ENCODE results near the gene TGM2. TPM values are rescaled to one million over a fixed set of nuclear protein-coding genes. Genes with fewer than 3 reads are reported as not detected.
A peak's percentile ranks its signal among the peaks of the same experiment; 100 is the strongest.

The TGM2 gene
- total RNA-seq, 4 donors from 2014 or later = 72.0 to 200 (median 73.4) TPM

DNA sequence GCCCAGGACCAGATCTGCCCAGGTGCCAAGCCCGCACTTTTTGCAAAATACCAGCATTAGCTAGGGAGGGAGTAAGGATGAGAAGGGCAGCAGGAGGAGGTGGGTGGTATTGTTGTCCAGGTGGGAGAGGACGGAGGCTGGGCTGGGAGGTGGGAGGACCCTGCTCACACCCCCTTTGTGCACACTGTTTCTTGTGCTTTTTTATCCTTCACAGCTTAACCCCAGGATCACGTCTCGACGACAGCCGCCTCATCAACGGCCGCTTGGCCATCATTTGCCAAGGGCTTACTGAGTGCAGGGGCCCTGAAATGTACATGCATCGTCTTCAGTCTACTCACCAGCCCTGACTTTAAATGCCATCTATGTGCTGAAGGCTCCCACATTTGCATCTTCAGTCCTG is 12.1 kb upstream of the TGM2 start:
- DNase-seq (ENCODE audit: low spot score) = no peak
- ATAC-seq (ENCODE audit: low FRiP score) = no peak
- TF ChIP-seq, protein P1, sequence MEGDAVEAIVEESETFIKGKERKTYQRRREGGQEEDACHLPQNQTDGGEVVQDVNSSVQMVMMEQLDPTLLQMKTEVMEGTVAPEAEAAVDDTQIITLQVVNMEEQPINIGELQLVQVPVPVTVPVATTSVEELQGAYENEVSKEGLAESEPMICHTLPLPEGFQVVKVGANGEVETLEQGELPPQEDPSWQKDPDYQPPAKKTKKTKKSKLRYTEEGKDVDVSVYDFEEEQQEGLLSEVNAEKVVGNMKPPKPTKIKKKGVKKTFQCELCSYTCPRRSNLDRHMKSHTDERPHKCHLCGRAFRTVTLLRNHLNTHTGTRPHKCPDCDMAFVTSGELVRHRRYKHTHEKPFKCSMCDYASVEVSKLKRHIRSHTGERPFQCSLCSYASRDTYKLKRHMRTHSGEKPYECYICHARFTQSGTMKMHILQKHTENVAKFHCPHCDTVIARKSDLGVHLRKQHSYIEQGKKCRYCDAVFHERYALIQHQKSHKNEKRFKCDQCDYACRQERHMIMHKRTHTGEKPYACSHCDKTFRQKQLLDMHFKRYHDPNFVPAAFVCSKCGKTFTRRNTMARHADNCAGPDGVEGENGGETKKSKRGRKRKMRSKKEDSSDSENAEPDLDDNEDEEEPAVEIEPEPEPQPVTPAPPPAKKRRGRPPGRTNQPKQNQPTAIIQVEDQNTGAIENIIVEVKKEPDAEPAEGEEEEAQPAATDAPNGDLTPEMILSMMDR (IDR thresholded peaks at IDR 0.05) = no peak

DNA sequence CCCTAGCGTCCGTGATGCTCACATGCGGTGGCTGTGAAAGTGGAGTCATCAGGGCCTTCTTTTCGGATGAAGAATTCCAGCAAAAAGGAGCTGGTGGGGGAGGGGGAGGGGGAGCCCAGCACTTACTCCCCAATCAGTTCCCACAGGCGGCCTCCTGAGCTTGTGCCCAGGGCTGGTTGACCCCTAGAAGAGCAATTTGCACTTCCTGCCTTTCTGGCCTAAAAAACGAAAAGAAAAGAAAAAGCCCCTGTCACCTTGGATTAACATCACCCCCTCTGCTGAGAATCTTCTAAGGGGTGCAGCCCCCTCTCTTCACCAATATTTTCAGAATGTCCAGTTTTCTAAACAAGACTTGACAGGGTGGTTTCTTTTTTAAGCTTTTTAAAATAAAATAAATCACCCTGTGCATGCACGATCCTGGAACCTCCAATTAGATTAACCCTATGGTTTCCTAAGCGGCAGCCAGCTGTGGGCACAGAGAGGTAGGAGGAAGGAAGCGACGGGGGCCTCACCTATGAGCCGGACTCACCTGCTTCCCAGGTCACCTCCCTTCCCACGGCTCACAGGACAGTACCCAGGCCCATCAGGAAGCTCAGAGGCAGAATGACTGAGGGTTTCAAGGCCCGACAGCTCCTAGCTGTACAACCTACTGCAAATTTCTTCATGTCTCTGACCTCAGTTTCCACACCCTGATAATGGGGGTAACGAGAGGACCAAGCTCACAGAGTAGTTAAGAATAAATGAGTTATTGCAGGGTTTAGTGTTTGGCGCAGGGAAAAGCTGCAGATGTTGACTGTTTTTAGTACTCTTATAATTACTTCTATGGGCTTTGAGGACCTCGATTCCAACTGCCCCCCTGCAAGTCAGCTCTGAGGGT is 10.5 kb upstream of the TGM2 start:
- TF ChIP-seq, protein P1 (IDR thresholded peaks at IDR 0.05) = no peak
- DNase-seq (ENCODE audit: low spot score) (no peak), ATAC-seq (ENCODE audit: low FRiP score) (no peak)

DNA sequence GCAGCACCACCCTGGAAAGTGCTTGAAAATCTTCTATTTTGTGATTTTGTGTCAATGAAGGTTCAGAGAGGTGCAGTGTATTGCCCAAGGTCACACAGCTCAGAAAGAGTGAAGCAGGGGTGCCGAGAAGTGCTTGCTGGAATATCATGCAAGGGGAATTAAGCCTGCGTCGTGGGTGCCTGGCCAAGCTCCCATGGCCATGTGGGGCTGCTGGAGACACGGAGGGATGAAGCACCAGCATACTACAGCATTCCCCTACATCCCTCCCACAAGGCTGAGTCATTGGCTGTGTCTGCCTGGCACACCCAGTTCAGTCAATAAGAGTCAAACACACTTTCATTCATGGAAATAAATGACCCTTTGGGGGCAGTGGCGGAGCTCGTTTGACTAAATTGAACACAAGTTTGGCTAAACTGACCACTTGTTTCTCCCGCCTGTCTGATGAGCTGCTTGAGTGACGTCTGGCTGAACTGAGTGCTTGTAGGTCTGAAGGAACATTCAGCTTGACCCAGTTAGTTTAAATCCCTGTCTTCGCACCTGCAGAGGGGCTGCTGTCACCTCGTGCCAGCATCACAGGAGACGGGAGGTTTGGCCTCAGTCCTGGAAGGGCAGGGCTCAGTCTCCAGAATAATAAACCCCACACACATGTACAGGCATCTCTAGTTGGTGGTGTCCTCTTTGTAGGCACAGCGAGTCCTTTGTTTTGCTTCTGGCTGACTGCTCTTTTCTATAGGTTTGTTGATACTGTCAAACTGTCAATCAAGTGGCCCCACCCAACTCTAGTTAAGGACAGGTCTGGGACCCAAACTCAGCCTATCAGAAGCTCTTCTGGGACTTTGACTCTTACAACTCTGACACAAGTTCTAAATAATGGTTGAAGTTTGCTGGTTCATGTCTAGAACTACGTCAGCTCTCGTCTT is 8.4 kb upstream of the TGM2 start:
- TF ChIP-seq, protein P1 (IDR thresholded peaks at IDR 0.05) = no peak

DNA sequence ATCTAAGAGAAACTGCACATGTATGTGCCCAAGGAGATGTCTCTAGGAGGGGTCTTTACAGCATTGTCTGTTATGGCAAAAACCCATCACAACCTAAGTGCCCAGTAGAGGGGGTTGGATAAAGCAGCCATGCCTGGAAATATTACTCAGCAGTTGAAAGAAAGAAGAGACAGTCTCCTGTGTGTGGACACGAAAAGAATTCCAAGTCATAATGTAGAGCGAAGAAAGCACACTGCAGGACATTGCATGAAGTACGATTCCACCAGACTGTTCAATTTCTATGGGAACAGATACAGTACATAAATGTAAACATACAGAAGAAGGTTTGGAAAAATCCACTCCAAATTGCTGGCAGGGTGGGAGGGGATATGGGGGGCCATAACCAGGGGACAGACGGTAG is 7.3 kb upstream of the TGM2 start:
- TF ChIP-seq, protein P1 (IDR thresholded peaks at IDR 0.05) = no peak
- ATAC-seq (ENCODE audit: low FRiP score) = no peak
- DNase-seq (ENCODE audit: low spot score) = no peak

More for the DNA sequence above, 8.4 kb upstream of the TGM2 start:
- ATAC-seq (ENCODE audit: low FRiP score) (peak; percentile 80), DNase-seq (ENCODE audit: low spot score) (peak; percentile 44)

DNA sequence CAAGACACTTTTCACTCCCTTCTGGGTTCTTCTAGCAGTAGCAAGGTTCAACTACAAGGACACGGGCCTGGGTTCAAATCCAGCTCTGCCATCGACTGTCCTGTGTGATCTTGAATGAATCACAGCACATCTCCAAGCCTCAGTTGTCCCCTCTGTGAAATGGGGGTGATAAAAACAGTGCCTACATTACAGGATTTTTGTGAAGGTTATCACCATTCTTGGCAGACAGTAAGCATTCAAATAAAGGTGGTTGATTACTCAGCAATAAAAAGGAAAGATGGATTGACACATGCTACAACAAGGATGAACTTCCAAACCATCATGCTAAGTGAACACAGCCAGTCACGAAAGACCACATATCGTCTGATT is 6.6 kb upstream of the TGM2 start:
- ATAC-seq (ENCODE audit: low FRiP score) = no peak
- TF ChIP-seq, protein P1 (IDR thresholded peaks at IDR 0.05) = no peak
- DNase-seq (ENCODE audit: low spot score) = no peak

DNA sequence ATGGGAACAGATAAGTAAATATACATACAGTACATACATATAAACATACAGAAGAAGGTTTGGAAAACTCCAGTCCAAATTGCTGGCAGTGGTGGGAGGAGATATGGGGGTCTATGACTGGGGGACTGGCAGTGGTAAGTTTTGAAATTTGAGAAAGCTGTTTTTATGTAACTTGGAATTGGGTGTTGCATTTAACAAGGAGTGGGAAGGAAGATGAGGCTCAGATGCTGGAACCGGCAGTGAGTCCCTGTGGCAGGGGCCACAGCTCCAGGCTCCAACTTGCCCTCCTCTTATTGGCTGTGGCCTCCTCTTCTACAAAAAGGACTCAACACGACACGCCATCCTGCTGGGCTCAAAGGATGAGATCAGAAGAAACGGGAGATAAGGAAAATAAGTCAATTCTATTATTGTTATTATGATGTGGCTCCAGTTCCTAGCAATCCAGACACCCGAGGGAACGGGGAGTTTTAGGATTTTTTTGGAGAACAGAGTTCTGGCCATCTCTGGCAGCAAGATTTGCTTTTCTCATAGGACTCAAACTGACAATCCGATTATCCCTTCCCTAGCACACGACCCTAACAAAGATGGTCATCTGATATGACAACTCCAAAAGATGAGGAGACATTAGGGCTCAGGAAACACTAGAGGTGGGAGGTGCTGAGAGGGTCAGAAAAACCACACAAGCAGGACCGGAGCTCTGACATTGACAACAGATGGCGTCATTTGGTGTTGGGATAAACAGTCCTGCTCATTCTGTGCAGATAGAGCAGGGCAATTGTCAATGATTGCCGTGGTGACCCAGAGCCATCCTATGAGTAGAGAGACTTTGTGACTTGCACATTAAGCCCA is 6.0 kb upstream of the TGM2 start:
- no peak for DNase-seq (ENCODE audit: low spot score)
- TF ChIP-seq, protein P1 (IDR thresholded peaks at IDR 0.05) = no peak
- no peak for ATAC-seq (ENCODE audit: low FRiP score)
